Fibroblast of villous mesenchyme (primary cell): ENCODE measurements around the gene ABO. TPM values are rescaled to one million over a fixed set of nuclear protein-coding genes. Genes with fewer than 3 reads are reported as not detected.
"Not testable (repeated sequence)": the region's sequence is repeated elsewhere in the genome, so short reads cannot be mapped to it uniquely, and the experiment has no call there.

ENCODE experiments used
- DNase-seq: peaks from one replicate; pipeline ENCODE4 v3.0.0-alpha.2; 2010; ENCODE audit warnings: low read depth
- H3K4me3 ChIP-seq: 2 replicates; pipeline ENCODE4 v1.5.1; 2011; ENCODE audit warnings: low read depth, mild to moderate bottlenecking, low read length
- small RNA-seq: library from RNA; depleted of rRNA; stranded (forward); fragments of <200 nt; gene quantifications from one replicate; pipeline ENCODE3, GENCODE V24; 2012
- total RNA-seq: library from RNA; depleted of rRNA; stranded (reverse); fragments of >200 nt; gene quantifications from 2 replicates; pipeline ENCODE4 v1.2.3, GENCODE V29; 2012
- TF ChIP-seq, protein P1 (sequence below): IDR thresholded peaks from 2 replicates; pipeline ENCODE4 v1.5.1; 2012; ENCODE audit warnings: low read depth, mild to moderate bottlenecking, low read length; ENCODE audit not compliant: insufficient read depth

Gene ABO
- total RNA-seq, 1 donor = not detected

DNA sequence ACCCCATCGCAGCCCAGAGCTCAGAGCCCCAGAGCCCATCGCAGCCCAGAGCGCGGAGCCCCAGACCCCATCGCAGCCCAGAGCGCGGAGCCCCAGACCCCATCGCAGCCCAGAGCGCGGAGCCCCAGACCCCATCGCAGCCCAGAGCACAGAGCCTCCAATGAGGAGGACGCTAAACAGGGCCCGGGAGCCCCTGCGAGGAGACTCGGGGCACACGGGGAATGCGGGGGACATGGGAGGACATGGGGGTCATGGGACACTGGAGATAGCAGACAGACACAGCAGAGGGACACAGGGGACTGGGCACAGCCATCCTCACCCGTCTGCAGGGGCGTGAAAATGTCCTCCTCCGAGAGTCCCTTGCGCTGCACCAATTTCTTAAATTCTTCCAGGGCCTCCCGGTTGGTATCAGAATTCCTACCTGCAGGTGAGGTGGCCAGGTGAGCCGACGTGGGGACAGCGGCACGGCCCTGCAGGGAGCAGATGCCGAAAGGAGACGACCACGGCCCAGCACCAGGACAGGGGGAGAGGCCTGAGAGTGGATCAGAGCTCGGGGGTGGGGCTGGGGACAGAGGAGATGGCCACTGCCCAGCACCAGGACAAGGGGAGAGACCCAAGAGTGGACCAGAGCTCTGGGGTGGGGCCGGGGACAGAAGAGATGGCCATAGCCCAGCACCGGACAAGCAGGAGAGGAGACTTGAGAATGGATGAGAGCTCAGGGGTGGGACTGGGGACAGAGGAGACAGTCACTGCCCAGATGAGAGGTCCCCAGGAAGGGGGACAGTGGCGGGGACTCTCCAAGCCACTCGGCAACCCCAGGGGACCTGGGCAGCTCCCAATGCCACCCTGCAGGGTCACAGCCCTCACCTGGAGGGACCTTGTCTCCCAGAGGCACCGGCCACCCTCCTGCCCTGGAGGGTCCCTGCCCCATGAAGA is 68.7 kb downstream of the ABO start:
- DNase-seq = no peak
- no peak overlapping the region for H3K4me3 ChIP-seq
- TF ChIP-seq, protein P1, sequence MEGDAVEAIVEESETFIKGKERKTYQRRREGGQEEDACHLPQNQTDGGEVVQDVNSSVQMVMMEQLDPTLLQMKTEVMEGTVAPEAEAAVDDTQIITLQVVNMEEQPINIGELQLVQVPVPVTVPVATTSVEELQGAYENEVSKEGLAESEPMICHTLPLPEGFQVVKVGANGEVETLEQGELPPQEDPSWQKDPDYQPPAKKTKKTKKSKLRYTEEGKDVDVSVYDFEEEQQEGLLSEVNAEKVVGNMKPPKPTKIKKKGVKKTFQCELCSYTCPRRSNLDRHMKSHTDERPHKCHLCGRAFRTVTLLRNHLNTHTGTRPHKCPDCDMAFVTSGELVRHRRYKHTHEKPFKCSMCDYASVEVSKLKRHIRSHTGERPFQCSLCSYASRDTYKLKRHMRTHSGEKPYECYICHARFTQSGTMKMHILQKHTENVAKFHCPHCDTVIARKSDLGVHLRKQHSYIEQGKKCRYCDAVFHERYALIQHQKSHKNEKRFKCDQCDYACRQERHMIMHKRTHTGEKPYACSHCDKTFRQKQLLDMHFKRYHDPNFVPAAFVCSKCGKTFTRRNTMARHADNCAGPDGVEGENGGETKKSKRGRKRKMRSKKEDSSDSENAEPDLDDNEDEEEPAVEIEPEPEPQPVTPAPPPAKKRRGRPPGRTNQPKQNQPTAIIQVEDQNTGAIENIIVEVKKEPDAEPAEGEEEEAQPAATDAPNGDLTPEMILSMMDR = no peak

- not testable (repeated sequence) for H3K4me3 ChIP-seq, DNase-seq
Measured at GRCh38 chr9:133205481-133205887, 69.5 kb downstream of the ABO start.

Small RNA genes within 50 kb of the gene (small RNA-seq; reads per million reads assigned to genes)
- not detected for gene RF00019

Other genes starting within 250 kb of the ABO start
- gene GTF3C5, start 244.2 kb downstream of the ABO start, total RNA-seq = 30.7 and 32.2 TPM in 2 replicates
- gene CEL, start 213.2 kb downstream of the ABO start, total RNA-seq = under 0.01 TPM in 2 replicates
- 13.8 and 17.4 TPM in 2 replicates for gene RALGDS, start 154.0 kb downstream of the ABO start, total RNA-seq
- 4.7 and 5.8 TPM in 2 replicates for gene GBGT1, start 111.3 kb downstream of the ABO start, total RNA-seq
- gene OBP2B, start 66.0 kb downstream of the ABO start, total RNA-seq = not detected in 2 replicates
- gene SURF6, start 61.0 kb upstream of the ABO start, total RNA-seq = 7.4 and 8.2 TPM in 2 replicates
- 11.9 and 12.1 TPM in 2 replicates for gene MED22, start 72.9 kb upstream of the ABO start, total RNA-seq
- 1,651 and 1,997 TPM in 2 replicates for gene RPL7A, start 73.0 kb upstream of the ABO start, total RNA-seq
- gene SURF1, start 81.3 kb upstream of the ABO start, total RNA-seq = 13.4 and 14.2 TPM in 2 replicates
- gene SURF2, start 81.3 kb upstream of the ABO start, total RNA-seq = 12.1 and 16.1 TPM in 2 replicates
- 403 and 513 TPM in 2 replicates for gene SURF4, start 100.9 kb upstream of the ABO start, total RNA-seq
- gene STKLD1, start 101.2 kb upstream of the ABO start, total RNA-seq = 0.32 and 2.6 TPM in 2 replicates
- gene REXO4, start 142.8 kb upstream of the ABO start, total RNA-seq = 10.0 and 12.5 TPM in 2 replicates
- gene ADAMTS13, start 147.2 kb upstream of the ABO start, total RNA-seq = 1.3 TPM in 2 replicates
- gene CACFD1, start 184.8 kb upstream of the ABO start, total RNA-seq = 3.9 and 7.7 TPM in 2 replicates
- 35.4 and 41.9 TPM in 2 replicates for gene SLC2A6, start 203.9 kb upstream of the ABO start, total RNA-seq
- not detected in 2 replicates for gene MYMK, start 249.8 kb upstream of the ABO start, total RNA-seq